Measurements from ENCODE around the gene IPO11.

DNA sequence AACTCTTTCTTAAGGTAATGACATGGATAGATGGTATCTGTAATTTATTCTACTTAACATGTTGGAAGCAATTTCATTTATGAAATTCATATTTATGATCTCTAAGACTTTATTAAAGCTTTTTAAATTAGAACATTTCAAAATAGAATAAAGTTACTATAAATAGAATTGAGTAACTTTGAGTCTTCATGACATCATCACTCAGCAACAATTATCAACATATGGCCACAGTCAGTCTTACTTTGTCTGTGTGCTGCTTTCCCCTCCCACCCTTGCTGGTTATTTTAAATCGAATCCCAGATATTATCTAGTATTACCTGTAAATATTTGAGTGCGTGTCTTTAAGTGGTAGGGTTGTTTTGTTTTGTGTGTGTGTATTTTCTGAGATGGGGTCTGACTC, 65.2 kb downstream of the IPO11 start:
- TF ChIP-seq YY1 (IDR thresholded peaks at IDR 0.05; ENCODE audit: insufficient read depth, insufficient read length) (no peak), SUZ12 (IDR thresholded peaks at IDR 0.05; ENCODE audit: extremely low read depth, insufficient read depth, insufficient read length) (no peak), ZNF274 (IDR thresholded peaks at IDR 0.05; ENCODE audit: low read depth, low read length) (no peak)

Data from NT2/D1 (cell line).